PC-9 (cell line): ENCODE data around the gene PAK1IP1. TPM values are rescaled to one million over a fixed set of nuclear protein-coding genes. Genes with fewer than 3 reads are reported as not detected.
"Not testable (repeated sequence)": the region's sequence is repeated elsewhere in the genome, so short reads cannot be mapped to it uniquely, and the experiment has no call there.

Experiments
- BruUV-seq: library from RNA; stranded (reverse); fragments of 400-500 nt; replicated peaks from 2 replicates; lab custom pipeline; 2021; lab: Mats Ljungman, UMichigan
- CTCF ChIA-PET: fragments of 300-600 bp; sonication (Branson Sonifier 250); formaldehyde crosslinking; loops from one replicate; lab custom pipeline; 2022; ENCODE audit warnings: antibody characterized with exemption; lab: Charles Lee
- POLR2A ChIA-PET: fragments of 300-600 bp; sonication (Branson Sonifier 250); formaldehyde crosslinking; loops from one replicate; lab custom pipeline; 2022; ENCODE audit warnings: antibody characterized with exemption; ENCODE audit not compliant: unreplicated experiment; lab: Charles Lee
- DNase-seq, 2 experiments: peaks; one replicate each; pipeline versions ENCODE4 v3.0.0 to v3.0.0-alpha.2; 2015 to 2022; ENCODE audit warnings: mixed read lengths in 1 of 2
- H2AFZ ChIP-seq: fragments of 200-600 bp; sonication (generic); 2 replicates; pipeline ENCODE4 v1.8.1; 2017; ENCODE audit warnings: antibody characterized with exemption
- H3F3A ChIP-seq: fragments of 200-600 bp; sonication (generic); 2 replicates; pipeline ENCODE4 v1.8.1; 2017; ENCODE audit warnings: antibody characterized with exemption, mild to moderate bottlenecking, low read depth; ENCODE audit not compliant: insufficient read depth
- H3K27ac ChIP-seq: fragments of 200-600 bp; sonication (generic); 2 replicates; pipeline ENCODE4 v1.6.1; 2016; ENCODE audit warnings: mixed run types
- H3K27me3 ChIP-seq: fragments of 200-600 bp; sonication (generic); 2 replicates; pipeline ENCODE4 v1.6.1; 2016; ENCODE audit warnings: low read depth, mixed run types; ENCODE audit not compliant: insufficient read depth
- H3K36me3 ChIP-seq: fragments of 200-600 bp; sonication (generic); 2 replicates; pipeline ENCODE4 v1.6.1; 2016; ENCODE audit warnings: low read depth, mixed run types
- H3K4me1 ChIP-seq: fragments of 200-600 bp; sonication (generic); replicated peaks from 2 replicates; pipeline ENCODE4 v1.6.1; 2016; ENCODE audit warnings: mixed run types; ENCODE audit not compliant: insufficient read depth
- H3K4me2 ChIP-seq: fragments of 200-600 bp; sonication (generic); 2 replicates; pipeline ENCODE4 v1.6.1; 2017; ENCODE audit warnings: mixed run types
- H3K4me3 ChIP-seq: fragments of 200-600 bp; sonication (generic); 2 replicates; pipeline ENCODE4 v1.6.1; 2016; ENCODE audit warnings: mixed run types
- H3K79me2 ChIP-seq: fragments of 200-600 bp; sonication (generic); 2 replicates; pipeline ENCODE4 v1.6.1; 2017; ENCODE audit warnings: low read depth, mixed run types
- H3K9me2 ChIP-seq: fragments of 200-600 bp; sonication (generic); 2 replicates; pipeline ENCODE4 v1.8.1; 2017; ENCODE audit warnings: mild to moderate bottlenecking; ENCODE audit not compliant: insufficient read depth
- H3K9me3 ChIP-seq: fragments of 200-600 bp; sonication (generic); 2 replicates; pipeline ENCODE4 v1.8.1; 2016; ENCODE audit warnings: low read depth; ENCODE audit not compliant: insufficient read depth
- H4K20me1 ChIP-seq: fragments of 200-600 bp; sonication (generic); 2 replicates; pipeline ENCODE4 v1.8.1; 2017; ENCODE audit not compliant: insufficient read depth
- CTCF ChIP-seq: fragments of 200-600 bp; sonication (generic); conservative IDR thresholded peaks from 2 replicates; pipeline ENCODE4 v1.6.1; 2017; ENCODE audit warnings: mixed run types, antibody characterized with exemption, mild to moderate bottlenecking, moderate library complexity
- EZH2 ChIP-seq: fragments of 200-600 bp; sonication (generic); IDR thresholded peaks from 2 replicates; pipeline ENCODE4 v1.8.0; 2017; ENCODE audit warnings: antibody characterized with exemption, low read depth
- intact Hi-C: fragments of 100-400 bp; cut with micrococcal nuclease; formaldehyde crosslinking; loops from one replicate; pipeline ENCODE4 v1.10.0; 2022; ENCODE audit not compliant: unreplicated experiment
- total RNA-seq: library from RNA; stranded (reverse); gene quantifications from 2 replicates; pipeline ENCODE4 v1.2.3, GENCODE V29; 2021

Gene PAK1IP1
- total RNA-seq, 1 experiment from 2014 or later: 15.2 TPM

GRCh38 chr6:10658910-10659698 lies 35.7 kb upstream of the PAK1IP1 start:
- no peak overlapping the region for H2AFZ ChIP-seq
- DNase-seq: no peak
- no peaks in the 10 kb centered on the region for H3F3A ChIP-seq
- H3K36me3 ChIP-seq: no peaks in the 10 kb centered on the region
- H4K20me1 ChIP-seq: no peaks in the 10 kb centered on the region
- CTCF ChIA-PET: no interaction called here
- H3K9me2 ChIP-seq: no peaks in the 10 kb centered on the region
- no peak overlapping the region for H3K4me2 ChIP-seq
- H3K9me3 ChIP-seq: no peaks in the 10 kb centered on the region
- BruUV-seq: no TSS peak
- H3K79me2 ChIP-seq: no peaks in the 10 kb centered on the region
- no peak overlapping the region for H3K27ac ChIP-seq
- intact Hi-C loops: no loop called here
- no peaks in the 10 kb centered on the region for H3K4me1 ChIP-seq
- no peaks in the 10 kb centered on the region for H3K27me3 ChIP-seq
- no peak overlapping the region for H3K4me3 ChIP-seq
- POLR2A ChIA-PET: no interaction called here
- TF ChIP-seq EZH2 (no peak), CTCF (no peak)

- no peaks in the 10 kb centered on the region for H3K9me2 ChIP-seq
- H3F3A ChIP-seq: no peaks in the 10 kb centered on the region
- H2AFZ ChIP-seq: no peak overlapping the region
- intact Hi-C loops: no loop called here
- no peaks in the 10 kb centered on the region for H4K20me1 ChIP-seq
- DNase-seq: no peak
- ChIA-PET CTCF (no interaction called here), POLR2A (interaction anchor here (0.6 kb wide), 2 partner anchors 125 to 179 kb away, joined by 4 read pairs; no protein-coding TSS in a partner anchor)
- H3K4me2 ChIP-seq: no peak overlapping the region
- BruUV-seq: no TSS peak
- no peak for TF ChIP-seq CTCF
- TF ChIP-seq EZH2: no peak
- H3K79me2 ChIP-seq: no peaks in the 10 kb centered on the region
- no peak overlapping the region for H3K27ac ChIP-seq
- no peaks in the 10 kb centered on the region for H3K9me3 ChIP-seq
- no peak overlapping the region for H3K4me3 ChIP-seq
- no peaks in the 10 kb centered on the region for H3K36me3 ChIP-seq
- no peaks in the 10 kb centered on the region for H3K4me1 ChIP-seq
- H3K27me3 ChIP-seq: no peaks in the 10 kb centered on the region
Observed at GRCh38 chr6:10659699-10660348, 34.9 kb upstream of the PAK1IP1 start.

GRCh38 chr6:10660431-10661191 lies 34.2 kb upstream of the PAK1IP1 start:
- BruUV-seq, H3K27ac ChIP-seq, H2AFZ ChIP-seq, POLR2A ChIA-PET, CTCF ChIA-PET, H3K36me3 ChIP-seq, H3F3A ChIP-seq, H4K20me1 ChIP-seq, H3K9me3 ChIP-seq, intact Hi-C loops, H3K4me1 ChIP-seq, DNase-seq, H3K4me2 ChIP-seq, H3K79me2 ChIP-seq, H3K9me2 ChIP-seq, H3K4me3 ChIP-seq, H3K27me3 ChIP-seq: not testable (repeated sequence)
